ENCODE measurements around the gene SMG6.

SMG6 gene

DNA sequence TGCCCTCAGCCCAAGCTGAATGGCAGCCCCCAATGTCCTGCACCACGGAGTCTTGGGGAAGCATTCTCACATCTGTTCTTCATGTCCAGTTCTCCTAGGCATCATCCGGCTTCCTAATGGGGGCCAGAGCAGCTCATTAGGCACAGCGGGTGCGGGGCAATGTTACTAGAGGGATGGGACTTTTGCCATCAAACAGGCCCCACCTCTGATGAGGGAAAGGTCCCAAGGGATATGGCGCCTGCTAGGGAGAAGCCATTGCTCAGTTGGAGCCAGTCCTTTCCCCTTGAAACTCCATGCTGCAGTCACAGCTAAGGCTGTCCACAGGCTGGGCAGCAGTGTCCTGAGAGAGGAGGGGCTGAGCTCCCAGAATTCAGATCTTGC lies 275.4 kb downstream of the SMG6 start:
- no peak for DNase-seq (ENCODE audit: low read depth, low spot score)

DNA sequence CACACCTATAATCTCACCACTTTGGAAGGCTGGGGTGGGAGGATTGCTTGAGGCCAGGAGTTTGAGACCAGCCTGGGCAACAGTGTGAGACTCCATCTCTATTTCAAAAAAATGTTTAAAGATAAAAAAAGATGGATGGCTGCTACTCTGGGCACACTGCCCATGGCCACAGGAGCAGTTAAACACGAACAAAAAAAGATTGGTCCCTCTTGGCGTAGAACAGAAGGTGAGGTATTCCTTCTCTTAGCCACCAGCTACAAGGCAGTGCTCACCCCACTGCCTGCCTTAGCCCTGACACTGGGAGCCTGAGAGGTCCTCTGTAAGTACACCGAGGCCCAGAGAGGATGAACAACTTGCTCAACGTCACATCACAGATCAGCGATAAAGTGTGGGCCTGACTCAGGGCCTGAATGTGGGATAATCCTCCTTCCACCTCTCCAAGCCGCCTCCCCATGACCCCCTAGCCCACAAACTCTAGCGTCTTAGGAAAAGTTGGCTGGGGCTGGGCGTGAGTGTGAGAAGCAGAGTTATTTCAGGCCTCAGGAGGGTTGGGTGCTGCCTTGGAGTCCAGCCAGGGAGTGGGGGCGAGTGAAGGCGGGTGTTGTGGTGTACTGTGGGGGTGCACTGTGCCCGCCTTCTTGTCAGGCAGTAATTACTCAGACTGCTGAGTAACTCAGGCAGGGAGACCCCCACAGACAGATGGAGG lies 275.9 kb downstream of the SMG6 start:
- DNase-seq (ENCODE audit: low read depth, low spot score) = no peak

GRCh38 chr17:2025622-2026309 lies 277.8 kb downstream of the SMG6 start:
- DNase-seq (ENCODE audit: low read depth, low spot score) = peak; percentile 84

- peak; percentile 46 for DNase-seq (ENCODE audit: low read depth, low spot score)
Observed at GRCh38 chr17:2025220-2025621, 278.4 kb downstream of the SMG6 start, which contains the start of gene RTN4RL1. Gene RTN4RL1 (minus strand): TSS chr17:2025334. CDS start chr17:2024865, 469 bp downstream.

GRCh38 chr17:2024572-2025219 lies 278.9 kb downstream of the SMG6 start:
- peak; percentile 45 for DNase-seq (ENCODE audit: low read depth, low spot score)

DNA sequence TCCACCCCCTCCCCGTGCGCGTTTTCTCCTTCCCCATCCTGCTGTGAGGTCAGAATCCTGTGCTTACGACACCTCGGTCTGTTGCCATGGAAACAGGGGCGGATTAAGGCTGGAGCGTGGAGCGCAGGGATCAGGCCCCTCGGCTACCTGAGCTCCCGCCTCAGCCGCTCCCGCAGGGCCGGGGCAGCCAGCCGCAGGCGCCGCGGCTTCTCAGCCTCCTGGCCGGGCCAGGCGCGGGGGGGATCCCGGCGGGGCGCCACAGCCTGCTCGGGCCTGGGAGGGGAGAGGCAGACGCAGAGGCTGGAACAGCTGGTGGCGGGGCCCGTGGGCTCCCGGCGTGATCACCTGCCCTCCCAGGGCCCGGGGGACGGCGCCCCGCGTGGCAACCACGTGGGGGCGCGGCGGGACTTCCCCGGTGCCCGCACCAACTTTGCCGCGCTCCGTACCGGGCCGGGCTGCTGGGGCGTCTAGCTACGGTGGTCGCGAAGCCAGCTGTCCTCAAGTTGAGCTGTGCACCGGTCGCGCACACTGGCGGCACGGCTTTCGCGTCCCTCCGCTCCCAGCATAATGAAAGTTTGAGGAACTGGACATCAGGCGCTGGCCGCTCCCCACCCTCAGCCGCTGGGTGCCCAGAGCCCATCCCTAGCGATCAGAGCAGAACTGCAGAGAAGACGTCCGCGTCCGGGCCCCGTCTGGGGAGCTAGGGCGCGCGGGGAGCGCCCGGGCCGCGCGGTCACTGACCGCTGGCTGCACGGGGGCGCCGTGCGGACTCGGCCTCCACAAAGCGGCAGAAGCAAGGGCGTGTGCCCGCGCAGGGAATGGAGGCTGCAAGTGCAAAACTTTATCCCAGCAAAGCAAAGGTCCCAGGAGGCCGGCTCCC lies 279.7 kb downstream of the SMG6 start:
- peak; percentile 80 for DNase-seq (ENCODE audit: low read depth, low spot score)

DNA sequence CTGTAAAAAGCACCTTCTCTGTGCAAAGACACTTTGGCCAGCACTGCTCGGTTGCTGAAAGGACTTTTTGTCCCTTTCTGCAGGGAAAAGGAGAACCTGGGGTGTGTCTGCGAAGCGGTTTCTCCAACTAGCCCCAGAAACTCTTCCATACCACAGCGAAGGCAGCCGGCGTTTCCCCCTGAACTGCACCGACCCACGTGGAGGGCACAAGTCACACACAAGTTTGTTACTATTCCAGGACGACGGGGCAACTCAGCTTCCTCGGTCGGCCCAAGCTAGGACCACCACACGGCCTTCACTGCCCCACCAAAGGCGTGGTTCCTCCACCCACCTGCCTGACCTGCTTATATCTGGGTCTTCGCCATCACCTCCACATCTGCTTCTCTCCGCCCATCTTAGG lies 280.3 kb downstream of the SMG6 start:
- no peak for DNase-seq (ENCODE audit: low read depth, low spot score)

DNA sequence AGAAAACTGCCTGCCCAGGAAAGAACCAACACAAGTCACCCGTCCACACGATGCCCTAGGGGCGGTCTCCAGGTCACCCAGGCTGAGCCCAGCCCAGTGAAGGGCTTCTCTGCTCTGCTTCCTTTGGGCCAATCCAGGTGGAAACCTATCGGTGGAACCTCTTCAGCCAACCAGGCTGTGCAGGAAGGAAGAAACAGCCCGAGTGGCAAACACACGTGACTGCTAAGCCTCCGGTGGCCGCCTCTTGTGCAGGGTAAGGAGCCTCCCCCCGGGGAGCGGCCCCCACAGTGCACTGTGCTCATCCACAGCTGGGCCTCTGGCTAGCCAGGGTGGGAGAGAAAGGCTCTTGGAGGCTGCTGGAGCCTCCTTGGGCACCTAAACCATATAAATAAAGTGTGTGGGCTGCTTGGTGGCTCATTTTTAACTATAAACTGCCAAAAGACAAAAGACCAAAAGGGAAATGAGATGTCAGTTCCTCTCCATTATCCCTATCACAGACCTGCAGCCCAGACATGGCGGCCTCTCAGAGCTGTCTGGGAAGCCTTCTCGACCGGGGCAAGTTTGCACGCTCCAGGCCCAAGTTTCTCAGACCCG lies 280.8 kb downstream of the SMG6 start:
- DNase-seq (ENCODE audit: low read depth, low spot score) = no peak

- no peak for DNase-seq (ENCODE audit: low read depth, low spot score)
Observed at GRCh38 chr17:2020721-2021120, 282.9 kb downstream of the SMG6 start.

DNA sequence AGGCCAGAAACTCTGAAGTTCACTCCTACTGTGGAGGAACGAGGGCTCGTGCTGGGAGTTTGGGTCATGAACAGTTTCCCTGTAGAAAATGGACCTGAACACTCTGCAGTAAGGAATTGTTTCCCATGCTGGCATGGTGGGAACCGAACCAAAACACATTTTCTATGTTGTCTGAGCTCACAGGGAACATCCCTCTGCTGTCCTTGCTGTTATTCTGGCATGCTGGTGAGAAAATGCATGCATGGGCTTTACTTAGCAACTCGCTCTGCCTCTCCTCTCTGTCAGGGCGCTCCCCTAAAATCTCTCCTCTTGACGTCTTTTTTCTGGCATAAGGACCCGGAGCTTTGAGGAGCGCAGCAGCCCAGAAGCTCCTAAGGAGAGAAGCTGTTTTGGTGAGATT lies 283.9 kb downstream of the SMG6 start:
- DNase-seq (ENCODE audit: low read depth, low spot score) = no peak

DNA sequence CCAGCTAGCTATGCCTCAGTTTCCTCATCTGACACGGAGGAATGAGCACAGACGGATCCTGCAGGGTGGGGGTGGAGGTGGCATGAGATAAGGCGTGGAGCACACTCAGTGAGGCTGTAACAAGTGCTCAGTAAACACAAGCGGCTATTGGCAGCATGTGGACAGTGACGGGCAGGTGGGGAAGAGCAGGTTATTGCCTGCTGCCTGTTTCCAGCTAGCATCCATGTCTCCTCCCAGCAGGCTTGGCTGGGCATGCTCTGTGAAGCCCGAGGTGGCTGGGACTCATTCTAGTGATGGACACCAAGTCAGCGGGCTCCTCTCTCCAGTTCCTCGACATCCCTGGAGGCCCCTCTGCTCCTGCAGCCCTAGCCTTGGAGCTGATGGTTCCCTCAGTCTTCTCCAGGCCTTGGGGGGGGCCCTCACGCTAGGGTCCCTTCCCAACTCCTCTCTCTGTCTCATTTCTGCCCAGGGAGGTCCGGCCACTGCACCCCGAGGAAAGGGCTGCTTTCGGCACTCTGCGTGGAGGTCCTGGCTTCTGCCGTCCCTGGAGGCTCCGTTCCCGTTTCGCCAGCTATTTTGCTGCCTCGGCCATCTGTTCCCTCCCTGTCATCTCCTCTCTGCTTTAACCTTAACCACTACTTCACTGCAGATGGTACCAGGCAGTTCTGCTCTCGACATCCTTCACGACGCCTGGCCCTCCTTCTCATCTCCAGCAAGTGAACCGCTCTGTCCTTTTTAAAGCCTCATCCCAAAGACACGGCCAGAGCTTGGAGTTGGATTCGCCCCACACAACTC lies 284.7 kb downstream of the SMG6 start:
- no peak for DNase-seq (ENCODE audit: low read depth, low spot score)

DNA sequence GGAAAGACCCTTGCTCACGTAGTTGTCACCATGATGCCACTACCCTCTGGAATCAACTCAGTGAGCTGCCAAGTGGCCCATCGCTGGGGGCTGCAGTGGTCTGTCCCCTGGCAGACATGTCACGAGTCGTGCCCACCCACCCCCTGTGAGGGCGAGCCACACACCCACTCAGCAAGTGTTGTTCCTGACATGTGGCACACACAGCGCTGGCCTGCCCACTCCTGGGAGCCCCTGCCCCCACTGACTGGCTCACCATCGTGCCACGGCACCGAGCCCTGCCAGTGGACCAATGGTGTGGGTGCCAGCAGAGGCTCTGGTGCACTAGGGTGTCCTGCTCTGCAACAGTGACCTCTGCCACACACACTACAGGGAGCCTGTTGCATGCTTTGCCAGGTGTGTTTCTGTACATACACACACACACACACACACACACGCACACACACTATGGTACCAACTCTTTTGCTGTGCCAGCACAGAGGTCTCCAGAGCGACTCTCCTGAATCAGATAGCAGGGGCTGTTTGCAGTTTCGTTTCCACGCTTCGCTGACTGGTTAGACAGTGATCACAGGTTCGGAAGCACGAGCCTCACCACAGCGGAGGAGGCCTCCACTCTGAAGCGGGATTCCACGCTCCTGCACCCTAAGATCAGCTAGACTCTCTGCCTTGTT lies 286.2 kb downstream of the SMG6 start:
- no peak for DNase-seq (ENCODE audit: low read depth, low spot score)

DNA sequence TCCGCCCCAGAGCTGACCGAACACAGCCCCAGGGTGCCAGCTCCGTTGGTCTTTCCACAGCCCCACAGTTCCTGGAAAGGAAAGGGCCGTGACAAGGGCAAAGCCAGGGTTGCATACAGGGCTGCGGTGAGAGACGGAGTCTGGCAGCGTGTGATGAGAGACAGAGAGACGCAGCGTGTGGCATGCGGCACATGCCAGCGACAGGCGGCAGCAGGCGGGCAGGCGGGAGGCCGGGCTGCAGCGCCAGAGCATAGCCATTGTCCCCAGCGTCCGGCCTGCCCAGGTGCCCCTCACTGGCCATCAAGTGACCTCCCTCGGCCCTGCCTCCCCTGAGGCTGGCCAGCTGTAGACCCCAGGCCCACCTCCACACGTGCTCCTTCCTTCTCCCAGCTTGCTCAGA lies 287.1 kb downstream of the SMG6 start:
- DNase-seq (ENCODE audit: low read depth, low spot score) = no peak

- DNase-seq (ENCODE audit: low read depth, low spot score) = no peak
Observed at GRCh38 chr17:2015314-2015713, 288.3 kb downstream of the SMG6 start.

GRCh38 chr17:2013994-2014317 lies 289.6 kb downstream of the SMG6 start:
- DNase-seq (ENCODE audit: low read depth, low spot score) = no peak

- DNase-seq (ENCODE audit: low read depth, low spot score) = peak; percentile 76
Observed at GRCh38 chr17:2013220-2013993, 290.2 kb downstream of the SMG6 start.

GRCh38 chr17:2012499-2012898 lies 291.1 kb downstream of the SMG6 start:
- DNase-seq (ENCODE audit: low read depth, low spot score) = no peak

DNA sequence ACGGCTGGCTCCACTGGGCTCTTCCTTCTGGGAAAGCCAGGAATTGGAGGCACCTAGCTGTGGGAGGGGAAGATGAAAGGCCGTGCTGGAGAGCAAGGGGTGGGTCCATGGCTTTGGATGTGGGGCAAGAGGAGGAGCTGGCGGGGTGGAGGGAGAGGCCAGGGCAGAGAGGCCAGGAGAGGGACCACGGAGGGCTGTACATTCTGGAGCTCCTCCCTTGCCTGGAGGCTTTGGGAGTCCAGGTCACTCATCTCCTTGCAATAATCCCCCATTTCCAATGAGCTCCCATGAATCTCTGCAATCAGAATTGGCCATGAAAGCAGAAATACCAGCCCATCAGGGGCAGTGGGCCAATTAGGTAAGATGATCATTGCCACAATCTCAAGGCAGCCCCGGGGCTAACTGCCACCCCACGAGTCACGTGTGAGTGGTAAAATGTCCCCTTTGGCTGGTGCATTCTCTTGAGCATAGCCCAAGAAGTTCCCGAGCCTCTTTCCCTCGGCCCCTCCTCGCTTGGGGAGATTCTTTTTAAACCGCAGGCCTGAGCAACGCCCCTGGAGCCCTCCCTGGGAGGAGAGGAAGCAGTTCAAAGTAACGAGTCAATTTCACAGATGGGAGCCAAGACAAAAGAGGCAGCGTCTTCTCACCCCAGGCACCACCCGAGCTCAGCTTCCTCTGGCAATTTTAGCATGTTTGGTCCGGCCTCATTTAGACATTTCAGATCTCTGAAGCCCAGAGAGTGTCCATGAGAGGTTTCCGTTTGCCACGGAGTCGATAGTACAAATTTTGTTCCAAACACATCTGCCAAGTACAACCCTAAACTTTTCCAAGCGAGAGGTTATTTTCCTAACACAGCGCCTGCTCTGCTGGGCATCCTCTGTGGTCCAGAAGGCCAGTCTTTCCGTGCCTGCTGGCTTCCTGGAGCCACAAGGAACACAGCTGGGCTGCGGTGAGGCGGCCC lies 291.9 kb downstream of the SMG6 start:
- DNase-seq (ENCODE audit: low read depth, low spot score) = peak; percentile 85
